GM21619 (cell line): ENCODE measurements around the gene SPAAR.

ENCODE experiments used
- ATAC-seq: cut with Tn5 transposase; IDR thresholded peaks from one replicate; pipeline ENCODE4 v1.9.1; 2021; ENCODE audit not compliant: unreplicated experiment

SPAAR gene

GRCh38 chr9:35945341-35946018 is 36.2 kb downstream of the SPAAR start:
- no peak for ATAC-seq

DNA sequence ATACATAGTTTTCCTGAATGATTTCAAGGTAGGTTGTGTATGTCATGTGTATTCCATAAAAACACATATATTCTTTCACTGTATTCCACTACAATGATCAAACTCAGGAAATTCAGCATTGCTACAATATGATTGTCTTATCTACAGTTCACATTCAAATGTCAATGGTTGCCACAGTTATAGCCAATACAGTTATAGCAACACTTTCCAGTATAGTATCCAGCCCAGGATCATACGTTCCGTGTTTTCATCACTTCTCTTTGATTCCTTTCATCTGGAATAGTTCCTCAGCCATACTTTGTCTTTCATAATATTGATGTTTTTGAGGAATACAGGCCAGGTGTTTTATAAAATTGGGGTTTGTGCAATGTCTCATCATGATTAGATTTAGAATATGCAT is 39.2 kb downstream of the SPAAR start:
- ATAC-seq, result no peak

- ATAC-seq, result no peak
Observed at GRCh38 chr9:35948901-35949318, 39.6 kb downstream of the SPAAR start.

- ATAC-seq, result no peak
Observed at GRCh38 chr9:35951736-35952135, 42.4 kb downstream of the SPAAR start.

DNA sequence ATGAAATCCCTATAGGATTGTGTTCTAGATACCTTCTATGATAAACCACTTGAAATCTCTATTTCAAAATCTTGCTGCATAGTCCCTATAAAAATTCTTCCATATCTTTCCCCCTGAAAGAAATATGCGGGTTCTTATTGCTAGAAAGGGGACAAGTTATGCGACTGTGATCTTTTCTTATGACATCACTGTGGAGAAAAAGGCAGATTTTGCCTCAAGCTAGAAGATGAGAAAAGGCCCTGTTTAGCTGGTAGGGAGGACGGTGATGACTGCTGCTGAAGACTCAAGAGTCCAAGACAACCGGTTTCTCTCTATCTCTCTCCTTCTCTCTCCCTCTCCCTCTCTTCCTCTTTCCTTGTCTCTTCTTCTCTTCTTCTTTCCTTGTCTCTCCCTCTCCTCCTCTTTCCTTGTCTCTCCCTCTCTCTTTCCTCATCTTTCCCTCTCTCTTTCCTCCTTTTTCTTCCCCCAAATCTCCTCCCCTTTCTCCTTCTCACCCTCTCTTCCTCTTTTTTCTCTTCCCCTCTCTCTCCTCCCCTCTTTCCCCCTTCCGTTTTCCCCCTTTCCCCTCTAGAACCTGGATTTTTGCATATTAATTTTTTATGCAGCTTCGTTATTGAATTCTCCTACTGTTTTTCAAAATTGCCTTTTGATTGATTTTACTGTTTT is 43.4 kb downstream of the SPAAR start:
- no peak for ATAC-seq

DNA sequence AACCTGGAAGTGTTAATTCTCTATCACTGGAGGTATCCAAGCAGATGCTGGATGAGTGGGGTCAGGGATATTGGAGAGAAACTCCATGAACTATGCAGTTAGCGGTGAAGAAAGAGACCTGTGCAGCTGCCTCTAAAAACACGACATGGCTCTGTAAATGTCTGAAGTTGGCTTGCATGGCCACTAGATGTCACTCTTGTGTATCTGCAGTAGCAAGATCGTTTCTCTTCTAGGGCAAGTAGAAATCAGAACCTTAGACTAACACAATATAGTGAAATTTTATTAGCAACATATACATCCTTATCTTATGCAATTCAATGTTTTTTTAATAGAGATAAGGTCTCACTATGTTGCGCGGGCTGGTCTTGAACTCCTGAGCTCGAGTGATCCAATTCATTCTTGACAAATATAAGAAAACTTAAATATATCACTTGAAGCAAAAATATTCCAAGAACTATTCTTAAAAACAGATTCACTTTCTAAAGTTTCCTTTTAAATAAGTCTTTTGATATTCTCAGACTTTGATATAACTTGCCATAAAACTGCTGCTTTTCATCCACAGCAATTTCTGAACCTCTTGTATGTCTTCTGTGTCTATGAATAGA is 45.8 kb downstream of the SPAAR start:
- ATAC-seq, result no peak

DNA sequence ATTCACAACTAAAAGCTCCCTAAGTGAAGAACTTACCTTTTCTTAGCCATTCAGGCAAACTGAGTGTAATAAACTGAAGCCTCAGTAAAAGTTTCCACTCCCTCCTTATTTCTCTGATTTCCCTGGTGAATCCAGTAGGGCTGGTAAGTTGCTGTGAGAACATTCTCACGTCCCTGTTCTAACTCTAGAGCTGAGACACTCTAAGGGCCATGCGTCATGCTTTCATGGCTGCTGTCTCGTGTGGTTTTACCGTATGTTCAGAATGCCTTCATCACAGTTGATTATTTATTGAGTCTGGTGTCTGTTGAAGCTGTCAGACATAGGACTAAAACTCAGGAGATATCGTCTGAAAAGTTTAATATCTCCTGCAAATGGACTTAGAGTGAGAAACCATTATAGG is 47.4 kb downstream of the SPAAR start:
- no peak for ATAC-seq

DNA sequence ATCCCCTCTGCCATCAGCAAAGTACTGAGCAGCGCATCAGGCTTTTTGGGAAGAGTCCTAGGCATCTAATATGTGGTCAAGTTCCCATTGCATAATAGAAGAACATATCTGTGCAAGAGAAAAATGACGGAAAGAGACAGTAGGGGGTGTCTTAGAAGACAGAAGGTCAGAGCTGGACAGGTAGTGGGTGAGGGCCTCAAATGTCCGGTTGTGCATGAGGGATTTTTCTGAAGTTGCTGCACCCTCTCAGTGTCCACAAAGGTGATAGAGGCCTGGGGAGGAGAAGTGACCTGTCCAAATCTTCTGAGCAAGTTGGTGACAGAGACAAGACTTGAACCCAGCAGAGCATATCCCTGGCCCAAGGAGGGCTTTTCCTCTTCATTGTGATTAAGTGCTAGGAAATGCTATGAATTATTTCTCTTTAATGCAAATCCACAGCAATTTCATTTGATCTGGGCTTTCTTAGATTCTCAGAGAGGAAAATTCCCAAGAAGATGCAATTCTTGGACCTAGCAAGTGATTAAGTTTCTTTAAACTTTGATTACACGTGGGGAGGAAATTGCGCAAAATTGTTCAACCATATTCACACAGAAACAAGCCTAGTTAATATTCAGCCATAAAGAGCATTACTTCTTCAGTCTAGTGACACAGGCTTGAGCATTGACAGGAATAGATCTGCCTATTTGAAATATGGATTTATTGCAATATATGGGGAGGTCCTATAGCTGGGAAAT is 49.0 kb downstream of the SPAAR start, which contains the start of gene OR2S2:
Gene OR2S2, minus strand, starts transcription at position 51 of the 734 bp plus-strand sequence. CDS start 56 bp downstream, outside the sequence.
- ATAC-seq, result no peak

DNA sequence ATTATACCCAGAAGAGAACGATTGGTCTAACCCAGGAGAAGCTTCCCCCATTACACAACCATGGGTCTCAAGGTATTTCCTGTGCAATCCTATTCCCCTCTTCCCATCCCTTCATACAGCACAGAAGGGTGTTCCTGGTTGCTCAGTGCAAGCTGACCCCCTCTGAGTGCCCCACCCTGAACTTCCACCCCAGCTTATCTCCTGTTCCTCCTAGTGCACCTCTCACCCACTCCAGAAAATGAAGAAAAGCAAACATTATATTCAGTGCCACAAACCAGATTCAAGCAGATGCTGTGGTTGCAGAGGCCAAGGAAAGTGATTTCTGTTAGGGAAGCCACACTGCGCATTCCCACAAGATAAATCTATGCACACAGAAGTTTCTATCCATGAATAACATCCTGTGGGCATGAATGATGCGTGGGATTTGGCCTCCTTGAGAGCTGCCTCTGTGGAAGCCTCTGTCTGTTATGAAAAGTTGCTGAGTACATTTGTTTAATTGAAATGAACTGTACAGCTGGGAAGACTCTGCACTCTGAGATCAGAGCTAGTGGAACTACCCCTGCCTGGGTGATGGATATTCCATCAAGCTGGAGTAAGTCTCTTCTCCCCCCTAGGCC is 50.9 kb downstream of the SPAAR start:
- no peak for ATAC-seq
